Endothelial cell of umbilical vein (primary cell): ENCODE data around the gene CLEC16A. TPM values are rescaled to one million over a fixed set of nuclear protein-coding genes. Genes with fewer than 3 reads are reported as not detected.
A peak's percentile ranks its signal among the peaks of the same experiment; 100 is the strongest.

Source experiments
- BruUV-seq: library from RNA; stranded (reverse); fragments of 400-500 nt; replicated peaks from 2 replicates; lab custom pipeline; 2021; lab: Mats Ljungman, UMichigan
- CTCF ChIA-PET: fragments of 300-600, 350-600 bp; sonication (Branson Sonifier 250); formaldehyde crosslinking; loops from one replicate; lab custom pipeline; 2021; ENCODE audit warnings: antibody characterized with exemption, inconsistent platforms; lab: Charles Lee
- POLR2A ChIA-PET: fragments of 300-600, 350-600 bp; sonication (Branson Sonifier 250); formaldehyde crosslinking; loops from one replicate; lab custom pipeline; 2021; ENCODE audit warnings: antibody characterized with exemption, inconsistent platforms; lab: Charles Lee
- DNase-seq: peaks from one replicate; pipeline ENCODE4 v3.0.0-alpha.2; 2011; ENCODE audit warnings: low read depth, low spot score
- FAIRE-seq: peaks from 2 replicates; lab custom pipeline; 2011; peaks lifted over from hg19 to GRCh38; lab: Jason Lieb, UNC
- H2AFZ ChIP-seq: 2 replicates; pipeline ENCODE4 v1.6.0; 2012; ENCODE audit warnings: low read depth, low read length, control low read depth, inconsistent platforms
- H3K27ac ChIP-seq: 2 replicates; pipeline ENCODE4 v1.5.1; 2011; ENCODE audit warnings: low read depth, mild to moderate bottlenecking, control low read depth, low read length, moderate library complexity; ENCODE audit not compliant: insufficient read depth
- H3K27me3 ChIP-seq, 2 experiments: 2 replicates each; pipeline versions ENCODE4 v1.6.0 to v1.6.1; 2011; ENCODE audit warnings: low read length in 2 of 2, mixed read lengths in 1 of 2; ENCODE audit not compliant: control insufficient read depth in 2 of 2, insufficient read depth in 2 of 2
- H3K36me3 ChIP-seq, 2 experiments: 2 replicates in 1 of 2; 3 replicates in 1 of 2; pipeline ENCODE4 v1.5.1; 2011; ENCODE audit warnings: low read length in 2 of 2, mild to moderate bottlenecking in 1 of 2, moderate library complexity in 1 of 2; ENCODE audit not compliant: control insufficient read depth in 2 of 2, insufficient read depth in 2 of 2; ENCODE audit errors: extremely low read depth in 1 of 2
- H3K4me1 ChIP-seq: 3 replicates; pipeline ENCODE4 v1.5.1; 2011; ENCODE audit warnings: mild to moderate bottlenecking, low read length; ENCODE audit not compliant: control insufficient read depth, insufficient read depth; ENCODE audit errors: extremely low read depth
- H3K4me2 ChIP-seq: 2 replicates; pipeline ENCODE4 v1.6.1; 2011; ENCODE audit warnings: low read length, control low read depth, mixed read lengths; ENCODE audit not compliant: insufficient read depth
- H3K4me3 ChIP-seq, 3 experiments: fragments of 200-600 bp in 1 of 3; sonication (generic), shearing (Covaris generic) in 1 of 3; replicated peaks in 1 of 3; 2 replicates each; pipeline ENCODE4 v1.5.1; 2011 to 2016; ENCODE audit warnings: control low read depth in 3 of 3, low read length in 3 of 3, mild to moderate bottlenecking in 2 of 3, inconsistent platforms in 1 of 3, low read depth in 1 of 3, moderate library complexity in 1 of 3; ENCODE audit not compliant: insufficient read depth in 1 of 3
- H3K79me2 ChIP-seq: 2 replicates; pipeline ENCODE4 v1.6.0; 2012; ENCODE audit warnings: low read length, inconsistent platforms; ENCODE audit not compliant: control insufficient read depth, insufficient read depth
- H3K9ac ChIP-seq: replicated peaks from 2 replicates; pipeline ENCODE3; 2011; ENCODE audit warnings: low read length, control low read depth; ENCODE audit not compliant: insufficient read depth; ENCODE audit errors: extremely low read depth
- H3K9me1 ChIP-seq: replicated peaks from 3 replicates; pipeline ENCODE4 v1.6.0; 2011; ENCODE audit warnings: mild to moderate bottlenecking, low read length; ENCODE audit not compliant: control insufficient read depth, insufficient read depth; ENCODE audit errors: extremely low read depth
- H3K9me3 ChIP-seq: replicated peaks from 2 replicates; pipeline ENCODE4 v1.5.1; 2012; ENCODE audit warnings: low read length, inconsistent platforms; ENCODE audit not compliant: control insufficient read depth, insufficient read depth
- H4K20me1 ChIP-seq: replicated peaks from 2 replicates; pipeline ENCODE3; 2011; ENCODE audit warnings: mild to moderate bottlenecking, low read length; ENCODE audit not compliant: control insufficient read depth, insufficient read depth; ENCODE audit errors: extremely low read depth
- EZH2 ChIP-seq: IDR thresholded peaks from 2 replicates; pipeline ENCODE4 v1.6.1; 2012; ENCODE audit warnings: borderline replicate concordance, low read depth, mild to moderate bottlenecking, moderate library complexity, low read length, inconsistent platforms; ENCODE audit not compliant: severe bottlenecking
- FOS ChIP-seq: IDR thresholded peaks from 2 replicates; pipeline ENCODE4 v1.6.1; 2011; ENCODE audit warnings: mild to moderate bottlenecking, low read length, moderate library complexity, borderline replicate concordance; ENCODE audit not compliant: insufficient read depth
- GATA2 ChIP-seq: IDR thresholded peaks from 2 replicates; pipeline ENCODE4 v1.7.0; 2011; ENCODE audit warnings: low read depth, mild to moderate bottlenecking, moderate library complexity, mixed read lengths, low read length; ENCODE audit not compliant: insufficient read length, insufficient read depth
- JUN ChIP-seq: IDR thresholded peaks from 2 replicates; pipeline ENCODE4 v1.6.1; 2011; ENCODE audit warnings: borderline replicate concordance, low read depth; ENCODE audit not compliant: insufficient read length, insufficient read depth
- MYC ChIP-seq: IDR thresholded peaks from one replicate; pipeline ENCODE4 v1.6.1; 2011; ENCODE audit warnings: mild to moderate bottlenecking, low read depth, low read length
- POLR2A ChIP-seq: IDR thresholded peaks from 2 replicates; pipeline ENCODE4 v1.6.1; 2012; ENCODE audit warnings: low read depth, mild to moderate bottlenecking, control low read depth, low read length
- POLR2AphosphoS5 ChIP-seq: IDR thresholded peaks from 2 replicates; pipeline ENCODE4 v1.6.1; 2012; ENCODE audit warnings: low read depth, mild to moderate bottlenecking, control low read depth, low read length, moderate library complexity; ENCODE audit not compliant: insufficient read depth
- dilution Hi-C: fragments of 300-500 bp; cut with MboI; formaldehyde crosslinking; loops from one replicate; pipeline ENCODE4 v1.15.0; 2019; ENCODE audit warnings: low sequenced_read_pairs; ENCODE audit not compliant: extremely low pct_ligation_motif_present
- intact Hi-C: fragments of 100-400 bp; cut with micrococcal nuclease; formaldehyde crosslinking; loops from one replicate; pipeline ENCODE4 v1.10.0; 2022
- polyA plus RNA-seq, 4 experiments: library from polyadenylated mRNA; depleted of rRNA in 3 of 4; stranded (reverse) in 3 of 4; unstranded in 1 of 4; fragments of >200 nt; gene quantifications; 2 replicates each; pipeline versions ENCODE4 v1.2.1 to v1.2.3, GENCODE V29; 2011 to 2012; ENCODE audit warnings: missing spikeins in 1 of 4
- total RNA-seq: library from RNA; stranded (reverse); gene quantifications from 2 replicates; pipeline ENCODE4 v1.2.3, GENCODE V29; 2021
- TF ChIP-seq, protein P1 (sequence below), 2 donors: IDR thresholded peaks; 1 replicate in 1 of 2; 2 replicates in 1 of 2; pipeline ENCODE4 v1.5.1; 2011; ENCODE audit warnings: low read length in 2 of 2, mild to moderate bottlenecking in 2 of 2, moderate library complexity in 2 of 2, control low read depth in 1 of 2, inconsistent platforms in 1 of 2, low read depth in 1 of 2; ENCODE audit not compliant: insufficient read depth in 1 of 2; ENCODE audit errors: extremely low read depth in 1 of 2
- TF ChIP-seq, protein P2 (sequence below): IDR thresholded peaks from 2 replicates; pipeline ENCODE4 v1.6.1; 2011; ENCODE audit not compliant: insufficient read depth, insufficient read length

The CLEC16A gene
- total and polyA plus RNA-seq, 2 donors (not counting 3 experiments of a cell fraction or from before 2014, with no cell fraction given): 11.4 to 23.3 TPM

DNA sequence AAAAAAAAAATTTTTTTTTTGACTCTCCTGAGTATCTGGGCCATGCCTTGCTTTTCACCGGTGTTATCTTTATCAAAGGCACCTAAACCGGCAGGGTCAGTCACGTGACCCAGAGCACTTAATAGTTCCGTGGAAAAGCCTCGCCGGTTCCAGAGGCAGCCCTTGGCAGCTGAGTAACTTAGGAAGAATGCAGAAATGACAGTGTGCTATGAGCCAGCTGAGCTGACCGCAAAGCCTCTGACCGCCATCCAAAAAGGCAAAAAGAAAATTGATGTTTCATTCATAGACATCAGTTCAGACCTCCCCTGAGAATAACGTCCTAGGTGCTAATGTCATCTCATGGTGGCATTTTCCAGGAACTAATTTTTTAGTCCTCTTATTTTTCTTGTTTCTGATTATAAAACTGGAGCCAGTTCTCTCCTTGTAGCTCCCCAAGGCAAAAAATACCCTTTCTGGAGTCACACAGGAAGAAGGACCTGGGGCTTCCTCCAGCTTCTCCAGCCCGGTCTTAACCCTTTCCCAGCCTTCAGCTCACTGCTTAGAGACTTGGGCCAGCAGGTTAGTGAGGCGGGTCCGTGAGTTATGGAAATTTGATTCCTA lies 189.1 kb downstream of the CLEC16A start:
- no peak overlapping the region for H3K4me3 ChIP-seq
- no peaks in the 10 kb centered on the region for H3K9me1 ChIP-seq
- peak; percentile 94 for FAIRE-seq
- intact Hi-C loops: loop anchor here (2.0 to 5.0 kb wide), 3 partner anchors 33 to 123 kb away; partner anchors contain the start of gene SOCS1
- peak overlapping the region; percentile 36 for H3K4me2 ChIP-seq
- dilution Hi-C loops: no loop called here
- no peaks in the 10 kb centered on the region for H3K79me2 ChIP-seq
- no peaks in the 10 kb centered on the region for H3K36me3 ChIP-seq
- TF ChIP-seq FOS (peak; percentile 81), POLR2AphosphoS5 (peak; percentile 49), POLR2A (no peak), EZH2 (no peak), GATA2 (peak; percentile 55), MYC (no peak), JUN (peak; percentile 38)
- TF ChIP-seq, protein P1, sequence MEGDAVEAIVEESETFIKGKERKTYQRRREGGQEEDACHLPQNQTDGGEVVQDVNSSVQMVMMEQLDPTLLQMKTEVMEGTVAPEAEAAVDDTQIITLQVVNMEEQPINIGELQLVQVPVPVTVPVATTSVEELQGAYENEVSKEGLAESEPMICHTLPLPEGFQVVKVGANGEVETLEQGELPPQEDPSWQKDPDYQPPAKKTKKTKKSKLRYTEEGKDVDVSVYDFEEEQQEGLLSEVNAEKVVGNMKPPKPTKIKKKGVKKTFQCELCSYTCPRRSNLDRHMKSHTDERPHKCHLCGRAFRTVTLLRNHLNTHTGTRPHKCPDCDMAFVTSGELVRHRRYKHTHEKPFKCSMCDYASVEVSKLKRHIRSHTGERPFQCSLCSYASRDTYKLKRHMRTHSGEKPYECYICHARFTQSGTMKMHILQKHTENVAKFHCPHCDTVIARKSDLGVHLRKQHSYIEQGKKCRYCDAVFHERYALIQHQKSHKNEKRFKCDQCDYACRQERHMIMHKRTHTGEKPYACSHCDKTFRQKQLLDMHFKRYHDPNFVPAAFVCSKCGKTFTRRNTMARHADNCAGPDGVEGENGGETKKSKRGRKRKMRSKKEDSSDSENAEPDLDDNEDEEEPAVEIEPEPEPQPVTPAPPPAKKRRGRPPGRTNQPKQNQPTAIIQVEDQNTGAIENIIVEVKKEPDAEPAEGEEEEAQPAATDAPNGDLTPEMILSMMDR (IDR thresholded peaks at IDR 0.05; ENCODE audit: extremely low read depth in 1 of 2, insufficient read depth in 1 of 2, low read depth in 1 of 2, low read length in 2 of 2): no peak
- TF ChIP-seq, protein P2, sequence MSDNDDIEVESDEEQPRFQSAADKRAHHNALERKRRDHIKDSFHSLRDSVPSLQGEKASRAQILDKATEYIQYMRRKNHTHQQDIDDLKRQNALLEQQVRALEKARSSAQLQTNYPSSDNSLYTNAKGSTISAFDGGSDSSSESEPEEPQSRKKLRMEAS: peak; percentile 17
- peak overlapping the region; percentile 62 for H3K27ac ChIP-seq
- no TSS peak for BruUV-seq
- CTCF ChIA-PET: interaction anchor here (0.6 to 1.9 kb wide), 15 partner anchors 8 to 162 kb away, joined by 3 to 9 read pairs (median 4); partner anchors contain the start of gene SOCS1
- peaks cover 27% of the 10 kb centered on the region for H3K4me1 ChIP-seq
- no peak overlapping the region for H3K9ac ChIP-seq
- H3K27me3 ChIP-seq: no peaks in the 10 kb centered on the region
- peak; percentile 83 for DNase-seq
- H2AFZ ChIP-seq: no peak overlapping the region
- POLR2A ChIA-PET: no interaction called here
- H3K9me3 ChIP-seq: no peaks in the 10 kb centered on the region
- no peaks in the 10 kb centered on the region for H4K20me1 ChIP-seq
